ENCODE results near the gene CDRT4. TPM values are rescaled to one million over a fixed set of nuclear protein-coding genes. Genes with fewer than 3 reads are reported as not detected.

The CDRT4 gene
- polyA plus RNA-seq, 1 of the 3 experiments (the other 2 are of a cell fraction) = 4.6 TPM

DNA sequence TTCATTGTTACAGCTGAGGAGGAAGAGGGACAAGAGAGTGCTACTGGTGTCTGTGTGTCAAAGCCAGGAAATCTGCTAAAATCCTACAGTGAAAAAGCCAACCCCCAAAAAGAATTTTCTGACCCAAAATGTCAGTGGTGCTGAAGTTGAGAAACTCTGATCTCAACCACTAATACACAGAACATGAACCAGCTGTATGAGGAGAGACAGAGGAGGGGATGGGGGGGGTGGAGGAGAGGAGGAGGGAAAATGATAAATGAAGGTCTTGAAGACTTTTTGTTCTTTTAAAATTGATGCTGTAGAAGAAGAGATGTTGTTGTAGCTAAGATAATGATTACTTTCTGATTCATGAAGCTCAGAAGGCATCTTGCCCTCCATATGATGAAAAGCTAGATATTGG lies 27.4 kb upstream of the CDRT4 start:
- H3K4me2 ChIP-seq = no peak overlapping the region
- H3K9ac ChIP-seq = no peak overlapping the region
- H3K4me3 ChIP-seq (ENCODE audit: low read depth in 2 of 2, low read length in 1 of 2) = no peak overlapping the region
- H3K27me3 ChIP-seq (ENCODE audit: insufficient read depth) = no peaks in the 10 kb centered on the region
- no peaks in the 10 kb centered on the region for H4K20me1 ChIP-seq (ENCODE audit: insufficient read depth)
- H3K9me3 ChIP-seq = no peaks in the 10 kb centered on the region
- peaks cover 4 to 16% of the 10 kb centered on the region in 2 experiments for H3K36me3 ChIP-seq (replicated peaks in 1 of 2; ENCODE audit: control insufficient read depth in 1 of 2, insufficient read depth in 2 of 2, low read length in 1 of 2)
- H3K9me2 ChIP-seq = no peaks in the 10 kb centered on the region
- peaks cover 14% of the 10 kb centered on the region for H3F3A ChIP-seq (replicated peaks; ENCODE audit: insufficient read depth)
- peaks cover 0 to 11% of the 10 kb centered on the region in 2 experiments; a peak in 2 of 4 replicates for H3K4me1 ChIP-seq (ENCODE audit: control insufficient read depth in 1 of 2, insufficient read depth in 2 of 2, low read depth in 1 of 2, low read length in 1 of 2)
- no peak overlapping the region for H3K27ac ChIP-seq (ENCODE audit: low read depth in 2 of 2, low read length in 1 of 2)
- ChIA-PET POLR2A (no interaction called here), CTCF (interaction anchor here (20.1 kb wide), 1 partner anchor 232 kb away, joined by 359 read pairs; the partner anchor contains the start of gene PMP22)
- no peak for DNase-seq
- TF ChIP-seq, protein P1, sequence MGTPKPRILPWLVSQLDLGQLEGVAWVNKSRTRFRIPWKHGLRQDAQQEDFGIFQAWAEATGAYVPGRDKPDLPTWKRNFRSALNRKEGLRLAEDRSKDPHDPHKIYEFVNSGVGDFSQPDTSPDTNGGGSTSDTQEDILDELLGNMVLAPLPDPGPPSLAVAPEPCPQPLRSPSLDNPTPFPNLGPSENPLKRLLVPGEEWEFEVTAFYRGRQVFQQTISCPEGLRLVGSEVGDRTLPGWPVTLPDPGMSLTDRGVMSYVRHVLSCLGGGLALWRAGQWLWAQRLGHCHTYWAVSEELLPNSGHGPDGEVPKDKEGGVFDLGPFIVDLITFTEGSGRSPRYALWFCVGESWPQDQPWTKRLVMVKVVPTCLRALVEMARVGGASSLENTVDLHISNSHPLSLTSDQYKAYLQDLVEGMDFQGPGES (IDR thresholded peaks at IDR 0.05; ENCODE audit: low read depth, low read length) = no peak
- TF ChIP-seq POLR2AphosphoS5 (IDR thresholded peaks at IDR 0.05; ENCODE audit: low read depth, low read length) (no peak), MEF2A (IDR thresholded peaks at IDR 0.05; ENCODE audit: borderline replicate concordance, low read depth) (no peak), ELF1 (IDR thresholded peaks at IDR 0.05) (no peak), TAF1 (IDR thresholded peaks at IDR 0.05; ENCODE audit: borderline replicate concordance, low read depth, low read length) (no peak), GATA2 (CRISPR knock-in tag; IDR thresholded peaks at IDR 0.05) (no peak), MXI1 (IDR thresholded peaks at IDR 0.05; ENCODE audit: low read depth, low read length) (no peak), EZH2phosphoT487 (IDR thresholded peaks at IDR 0.05; ENCODE audit: borderline replicate concordance, low read depth) (no peak), EP300 (IDR thresholded peaks at IDR 0.05; ENCODE audit: borderline replicate concordance in 1 of 2, low read depth in 1 of 2, low read length in 1 of 2) (no peak), NFIC (IDR thresholded peaks at IDR 0.05; ENCODE audit: borderline replicate concordance) (no peak), RFX5 (IDR thresholded peaks at IDR 0.05; ENCODE audit: low read length) (no peak), GABPA (IDR thresholded peaks at IDR 0.05; ENCODE audit: low read depth) (no peak), YY1 (IDR thresholded peaks at IDR 0.05; ENCODE audit: low read depth) (no peak), NRF1 (IDR thresholded peaks at IDR 0.05; ENCODE audit: low read depth, low read length) (no peak), FOSL2 (IDR thresholded peaks at IDR 0.05; ENCODE audit: borderline replicate concordance, low read depth) (no peak)
- TF ChIP-seq, protein P2, sequence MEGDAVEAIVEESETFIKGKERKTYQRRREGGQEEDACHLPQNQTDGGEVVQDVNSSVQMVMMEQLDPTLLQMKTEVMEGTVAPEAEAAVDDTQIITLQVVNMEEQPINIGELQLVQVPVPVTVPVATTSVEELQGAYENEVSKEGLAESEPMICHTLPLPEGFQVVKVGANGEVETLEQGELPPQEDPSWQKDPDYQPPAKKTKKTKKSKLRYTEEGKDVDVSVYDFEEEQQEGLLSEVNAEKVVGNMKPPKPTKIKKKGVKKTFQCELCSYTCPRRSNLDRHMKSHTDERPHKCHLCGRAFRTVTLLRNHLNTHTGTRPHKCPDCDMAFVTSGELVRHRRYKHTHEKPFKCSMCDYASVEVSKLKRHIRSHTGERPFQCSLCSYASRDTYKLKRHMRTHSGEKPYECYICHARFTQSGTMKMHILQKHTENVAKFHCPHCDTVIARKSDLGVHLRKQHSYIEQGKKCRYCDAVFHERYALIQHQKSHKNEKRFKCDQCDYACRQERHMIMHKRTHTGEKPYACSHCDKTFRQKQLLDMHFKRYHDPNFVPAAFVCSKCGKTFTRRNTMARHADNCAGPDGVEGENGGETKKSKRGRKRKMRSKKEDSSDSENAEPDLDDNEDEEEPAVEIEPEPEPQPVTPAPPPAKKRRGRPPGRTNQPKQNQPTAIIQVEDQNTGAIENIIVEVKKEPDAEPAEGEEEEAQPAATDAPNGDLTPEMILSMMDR (IDR thresholded peaks at IDR 0.05) = no peak
- TF ChIP-seq, protein P3, sequence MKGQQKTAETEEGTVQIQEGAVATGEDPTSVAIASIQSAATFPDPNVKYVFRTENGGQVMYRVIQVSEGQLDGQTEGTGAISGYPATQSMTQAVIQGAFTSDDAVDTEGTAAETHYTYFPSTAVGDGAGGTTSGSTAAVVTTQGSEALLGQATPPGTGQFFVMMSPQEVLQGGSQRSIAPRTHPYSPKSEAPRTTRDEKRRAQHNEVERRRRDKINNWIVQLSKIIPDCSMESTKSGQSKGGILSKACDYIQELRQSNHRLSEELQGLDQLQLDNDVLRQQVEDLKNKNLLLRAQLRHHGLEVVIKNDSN (IDR thresholded peaks at IDR 0.05; ENCODE audit: borderline replicate concordance, low read depth) = no peak
- TF ChIP-seq, protein P4, sequence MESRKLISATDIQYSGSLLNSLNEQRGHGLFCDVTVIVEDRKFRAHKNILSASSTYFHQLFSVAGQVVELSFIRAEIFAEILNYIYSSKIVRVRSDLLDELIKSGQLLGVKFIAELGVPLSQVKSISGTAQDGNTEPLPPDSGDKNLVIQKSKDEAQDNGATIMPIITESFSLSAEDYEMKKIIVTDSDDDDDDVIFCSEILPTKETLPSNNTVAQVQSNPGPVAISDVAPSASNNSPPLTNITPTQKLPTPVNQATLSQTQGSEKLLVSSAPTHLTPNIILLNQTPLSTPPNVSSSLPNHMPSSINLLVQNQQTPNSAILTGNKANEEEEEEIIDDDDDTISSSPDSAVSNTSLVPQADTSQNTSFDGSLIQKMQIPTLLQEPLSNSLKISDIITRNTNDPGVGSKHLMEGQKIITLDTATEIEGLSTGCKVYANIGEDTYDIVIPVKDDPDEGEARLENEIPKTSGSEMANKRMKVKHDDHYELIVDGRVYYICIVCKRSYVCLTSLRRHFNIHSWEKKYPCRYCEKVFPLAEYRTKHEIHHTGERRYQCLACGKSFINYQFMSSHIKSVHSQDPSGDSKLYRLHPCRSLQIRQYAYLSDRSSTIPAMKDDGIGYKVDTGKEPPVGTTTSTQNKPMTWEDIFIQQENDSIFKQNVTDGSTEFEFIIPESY (IDR thresholded peaks at IDR 0.05; ENCODE audit: borderline replicate concordance, low read depth) = no peak
- no peak overlapping the region for H2AFZ ChIP-seq (ENCODE audit: low read depth)
- no peaks in the 10 kb centered on the region for H3K79me2 ChIP-seq (ENCODE audit: insufficient read depth)

All from SK-N-SH (cell line).